ENCODE measurements around the gene NDUFB4. TPM values are rescaled to one million over a fixed set of nuclear protein-coding genes. Genes with fewer than 3 reads are reported as not detected.

The NDUFB4 gene
- total and polyA plus RNA-seq, 8 donors: 43.0 to 153 (median 52.8) TPM

- TF ChIP-seq CTCF (IDR thresholded peaks at IDR 0.05): no peak
- 62 to 72% methylated on average over 12 of the region's 12 CpGs for WGBS, 2 donors
- intact Hi-C loops (cut with DNase I): no loop called here
- no peak for FAIRE-seq
- ATAC-seq: no peak
- Histone ChIP-seq H3K9me3 (no peaks in the 10 kb centered on the region), H3K36me3 (no peaks in the 10 kb centered on the region), H3K4me1 (no peaks in the 10 kb centered on the region), H3K27me3 (no peaks in the 10 kb centered on the region), H3K27ac (no peak overlapping the region), H3K4me3 (no peak overlapping the region)
- DNase-seq: no peak
Observed at GRCh38 chr3:120569222-120570057, 26.7 kb upstream of the NDUFB4 start.

- Histone ChIP-seq H3K36me3 (no peaks in the 10 kb centered on the region), H3K27ac (no peak overlapping the region), H3K4me1 (no peaks in the 10 kb centered on the region), H3K27me3 (no peaks in the 10 kb centered on the region), H3K4me3 (no peak overlapping the region), H3K9me3 (no peaks in the 10 kb centered on the region)
- intact Hi-C loops (cut with DNase I): no loop called here
- DNase-seq (no peak), FAIRE-seq (no peak), ATAC-seq (no peak)
- no peak for TF ChIP-seq CTCF (IDR thresholded peaks at IDR 0.05)
- 78 to 90% methylated on average over 2 of the region's 2 CpGs for WGBS, 2 donors
Observed at GRCh38 chr3:120572027-120572426, 24.1 kb upstream of the NDUFB4 start.

- TF ChIP-seq CTCF (IDR thresholded peaks at IDR 0.05): no peak
Observed at GRCh38 chr3:120587332-120587975, 8.7 kb upstream of the NDUFB4 start.

GRCh38 chr3:120595788-120596115 is 384 bp upstream of the NDUFB4 start:
- Histone ChIP-seq H3K4me3 (peak overlapping the region; percentile 49 to 76 (median 60)), H3K36me3 (peaks cover 0 to 8% (median 0%) of the 10 kb centered on the region in 3 donors), H3K4me1 (peaks cover 8 to 33% (median 23%) of the 10 kb centered on the region in 3 donors), H3K9me3 (no peaks in the 10 kb centered on the region), H3K27me3 (no peaks in the 10 kb centered on the region), H3K27ac (peak overlapping the region; percentile 74 to 94 (median 82))
- no peak for DNase-seq
- 1% methylated on average over 4 of the region's 4 CpGs for WGBS, 2 donors
- intact Hi-C loops (cut with DNase I): no loop called here
- FAIRE-seq: no peak
- TF ChIP-seq CTCF (IDR thresholded peaks at IDR 0.05): no peak
- peak in 1 of 4 donors; percentile 28 for ATAC-seq

More at GRCh38 chr3:120587332-120587975, 8.7 kb upstream of the NDUFB4 start:
- no peak overlapping the region for H3K27ac ChIP-seq
- no peaks in the 10 kb centered on the region for H3K27me3 ChIP-seq
- no peak overlapping the region for H3K4me3 ChIP-seq
- no peak for ATAC-seq
- FAIRE-seq: no peak
- intact Hi-C loops (cut with DNase I): no loop called here
- no peaks in the 10 kb centered on the region for H3K36me3 ChIP-seq
- no peaks in the 10 kb centered on the region for H3K4me1 ChIP-seq
- DNase-seq: no peak
- H3K9me3 ChIP-seq: no peaks in the 10 kb centered on the region
- 77 to 86% methylated on average over 3 of the region's 3 CpGs for WGBS, 2 donors

GRCh38 chr3:120596853-120597223 is 702 bp downstream of the NDUFB4 start:
- TF ChIP-seq CTCF (IDR thresholded peaks at IDR 0.05): no peak
- DNase-seq: no peak
- no peak for ATAC-seq
- H3K27me3 ChIP-seq: no peaks in the 10 kb centered on the region
- peaks cover 0 to 8% (median 0%) of the 10 kb centered on the region in 3 donors for H3K36me3 ChIP-seq
- intact Hi-C loops (cut with DNase I): no loop called here
- H3K9me3 ChIP-seq: no peaks in the 10 kb centered on the region
- WGBS, 2 donors: 12 to 14% methylated on average over 3 of the region's 3 CpGs
- peak overlapping the region in 3 of 4 donors; percentile 74 to 94 (median 85) for H3K27ac ChIP-seq
- peak overlapping the region; percentile 49 to 76 (median 60) for H3K4me3 ChIP-seq
- no peak for FAIRE-seq
- peaks cover 8 to 33% (median 23%) of the 10 kb centered on the region in 3 donors for H3K4me1 ChIP-seq

All from pancreas (tissue), 10 donors.